ENCODE data around the gene SENP1.

SENP1 gene

DNA sequence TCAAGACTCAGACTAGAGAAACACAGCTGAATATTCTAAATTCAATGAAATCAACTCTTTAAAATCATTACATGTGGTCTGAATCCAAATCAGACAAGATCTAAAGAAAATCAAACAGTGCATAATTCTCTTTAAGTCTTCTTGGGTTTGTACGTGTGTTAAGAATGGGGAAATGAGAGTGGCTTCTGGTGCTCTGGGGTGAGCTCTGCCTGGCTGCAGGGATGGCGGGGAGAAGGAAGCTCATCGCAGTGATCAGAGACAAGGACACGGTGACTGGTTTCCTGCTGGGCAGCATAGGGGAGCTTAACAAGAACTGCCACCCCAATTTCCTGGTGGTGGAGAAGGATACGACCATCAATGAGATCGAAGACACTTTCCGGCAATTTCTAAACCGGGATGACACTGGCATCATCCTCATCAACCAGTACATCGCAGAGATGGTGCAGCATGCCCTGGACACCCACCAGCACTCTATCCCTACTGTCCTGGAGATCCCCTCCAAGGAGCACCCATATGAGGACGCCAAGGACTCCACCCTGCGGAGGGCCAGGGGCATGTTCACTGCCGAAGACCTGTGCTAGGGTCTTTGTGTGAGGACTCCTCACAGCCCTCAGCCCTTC, 20.9 kb downstream of the SENP1 start:
- Histone ChIP-seq H3K4me3 (ENCODE audit: insufficient read length, low read depth) (no peak overlapping the region), H3K4me1 (ENCODE audit: insufficient read depth, insufficient read length) (no peaks in the 10 kb centered on the region), H3K9me3 (ENCODE audit: insufficient read depth, low read length) (no peaks in the 10 kb centered on the region), H3K36me3 (ENCODE audit: insufficient read depth, insufficient read length, low read length) (peaks cover 73% of the 10 kb centered on the region), H3K27me3 (ENCODE audit: insufficient read depth, insufficient read length) (no peaks in the 10 kb centered on the region), H3K9ac (ENCODE audit: insufficient read length, low read depth) (no peak overlapping the region)
- DNase-seq (ENCODE audit: low read depth, low spot score): no peak
- TF ChIP-seq YY1 (IDR thresholded peaks at IDR 0.05; ENCODE audit: insufficient read depth, insufficient read length) (no peak), ZNF274 (IDR thresholded peaks at IDR 0.05; ENCODE audit: low read depth, low read length) (no peak), SUZ12 (IDR thresholded peaks at IDR 0.05; ENCODE audit: extremely low read depth, insufficient read depth, insufficient read length) (no peak)

DNA sequence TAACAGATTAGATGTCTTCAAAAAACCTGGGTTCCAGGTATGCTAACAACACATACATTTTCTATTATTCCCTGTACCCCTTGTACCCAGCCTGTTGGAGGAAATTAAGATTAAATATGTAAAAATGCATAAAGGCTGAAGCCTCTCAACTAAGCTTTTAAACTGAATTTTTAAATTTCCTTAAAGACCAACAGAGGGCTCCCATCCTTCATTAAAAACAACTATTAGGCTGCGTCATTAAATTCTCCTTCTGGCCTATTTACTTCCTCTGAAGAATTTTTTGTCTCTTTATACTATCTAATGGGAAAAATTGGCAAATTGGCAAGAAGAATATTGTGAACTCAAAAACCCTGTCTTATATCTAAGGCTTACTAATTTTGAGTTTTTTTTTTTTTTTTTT, 21.8 kb downstream of the SENP1 start:
- H3K36me3 ChIP-seq (ENCODE audit: insufficient read depth, insufficient read length, low read length): peaks cover 72% of the 10 kb centered on the region

DNA sequence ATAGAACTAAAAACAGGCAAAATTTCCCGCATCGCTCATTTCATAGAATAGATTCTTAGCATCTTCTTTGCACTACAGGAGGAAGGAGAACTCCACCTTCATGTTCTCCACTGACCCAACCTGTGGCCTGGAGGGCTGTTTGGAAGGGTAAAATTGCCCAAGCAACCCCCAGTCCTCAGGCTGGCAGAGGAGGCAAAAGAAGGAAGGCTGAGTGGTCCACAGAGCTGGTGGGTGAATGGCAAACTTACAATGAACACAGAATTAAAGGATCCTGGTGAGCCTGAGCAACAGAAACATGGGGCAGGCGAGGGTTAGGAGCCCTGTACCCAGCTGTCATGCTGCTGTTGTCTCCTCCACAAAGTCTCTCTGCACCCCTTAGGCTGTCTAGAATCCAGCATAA, 25.1 kb downstream of the SENP1 start:
- Histone ChIP-seq H3K4me1 (ENCODE audit: insufficient read depth, insufficient read length) (no peaks in the 10 kb centered on the region), H3K9ac (ENCODE audit: insufficient read length, low read depth) (no peak overlapping the region), H3K4me3 (ENCODE audit: insufficient read length, low read depth) (no peak overlapping the region), H3K36me3 (ENCODE audit: insufficient read depth, insufficient read length, low read length) (peaks cover 47% of the 10 kb centered on the region), H3K27me3 (ENCODE audit: insufficient read depth, insufficient read length) (no peaks in the 10 kb centered on the region), H3K9me3 (ENCODE audit: insufficient read depth, low read length) (no peaks in the 10 kb centered on the region)
- no peak for DNase-seq (ENCODE audit: low read depth, low spot score)
- TF ChIP-seq YY1 (IDR thresholded peaks at IDR 0.05; ENCODE audit: insufficient read depth, insufficient read length) (no peak), SUZ12 (IDR thresholded peaks at IDR 0.05; ENCODE audit: extremely low read depth, insufficient read depth, insufficient read length) (no peak), ZNF274 (IDR thresholded peaks at IDR 0.05; ENCODE audit: low read depth, low read length) (no peak)

More for the DNA sequence above, 21.8 kb downstream of the SENP1 start:
- Histone ChIP-seq H3K9ac (ENCODE audit: insufficient read length, low read depth) (no peak overlapping the region), H3K27me3 (ENCODE audit: insufficient read depth, insufficient read length) (no peaks in the 10 kb centered on the region), H3K9me3 (ENCODE audit: insufficient read depth, low read length) (no peaks in the 10 kb centered on the region), H3K4me1 (ENCODE audit: insufficient read depth, insufficient read length) (no peaks in the 10 kb centered on the region), H3K4me3 (ENCODE audit: insufficient read length, low read depth) (no peak overlapping the region)
- DNase-seq (ENCODE audit: low read depth, low spot score): no peak
- TF ChIP-seq SUZ12 (IDR thresholded peaks at IDR 0.05; ENCODE audit: extremely low read depth, insufficient read depth, insufficient read length) (no peak), ZNF274 (IDR thresholded peaks at IDR 0.05; ENCODE audit: low read depth, low read length) (no peak), YY1 (IDR thresholded peaks at IDR 0.05; ENCODE audit: insufficient read depth, insufficient read length) (no peak)

DNA sequence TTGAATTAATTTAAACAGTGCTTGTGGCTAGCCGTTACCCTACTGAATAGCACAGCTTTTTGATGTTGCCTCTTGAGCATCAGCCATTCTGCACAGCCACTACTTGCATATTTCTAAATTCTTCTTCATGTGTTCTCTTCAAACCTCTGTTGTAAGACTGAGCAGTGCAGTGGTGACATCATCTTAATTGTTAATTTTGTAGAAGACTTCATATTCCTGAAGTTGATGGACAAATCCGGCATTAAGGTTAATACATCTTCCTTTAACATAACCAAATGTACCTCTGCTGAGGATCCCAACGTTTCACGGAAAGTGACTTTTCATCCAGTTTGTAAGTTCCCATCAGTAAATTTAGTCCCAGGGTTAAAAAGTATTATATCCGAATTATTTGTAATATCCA, 25.6 kb downstream of the SENP1 start:
- Histone ChIP-seq H3K9me3 (ENCODE audit: insufficient read depth, low read length) (no peaks in the 10 kb centered on the region), H3K9ac (ENCODE audit: insufficient read length, low read depth) (no peak overlapping the region), H3K4me3 (ENCODE audit: insufficient read length, low read depth) (no peak overlapping the region), H3K27me3 (ENCODE audit: insufficient read depth, insufficient read length) (no peaks in the 10 kb centered on the region), H3K4me1 (ENCODE audit: insufficient read depth, insufficient read length) (no peaks in the 10 kb centered on the region), H3K36me3 (ENCODE audit: insufficient read depth, insufficient read length, low read length) (peaks cover 42% of the 10 kb centered on the region)
- no peak for DNase-seq (ENCODE audit: low read depth, low spot score)
- TF ChIP-seq ZNF274 (IDR thresholded peaks at IDR 0.05; ENCODE audit: low read depth, low read length): no peak
- no peak for TF ChIP-seq YY1 (IDR thresholded peaks at IDR 0.05; ENCODE audit: insufficient read depth, insufficient read length)
- TF ChIP-seq SUZ12 (IDR thresholded peaks at IDR 0.05; ENCODE audit: extremely low read depth, insufficient read depth, insufficient read length): no peak

DNA sequence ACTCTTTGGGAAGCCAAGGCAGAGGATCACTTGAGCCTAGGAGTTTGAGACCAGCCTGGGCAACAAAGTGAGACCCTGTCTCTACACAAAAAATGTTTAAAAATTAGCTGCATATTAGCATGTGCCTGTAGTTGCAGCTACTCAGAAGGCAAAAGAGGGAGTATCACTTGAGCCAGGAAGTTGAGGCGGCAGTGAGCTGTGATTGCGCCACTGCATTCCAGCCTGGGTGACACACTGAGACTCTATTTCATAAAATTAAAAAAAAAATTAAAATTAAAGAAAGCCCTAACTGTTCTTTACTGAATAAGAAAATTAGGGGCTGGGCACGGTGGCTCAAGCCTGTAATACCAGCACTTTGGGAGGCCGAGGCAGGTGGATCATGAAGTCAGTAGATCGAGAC, 27.0 kb downstream of the SENP1 start:
- no peak overlapping the region for H3K4me3 ChIP-seq (ENCODE audit: insufficient read length, low read depth)
- no peaks in the 10 kb centered on the region for H3K4me1 ChIP-seq (ENCODE audit: insufficient read depth, insufficient read length)
- no peak for DNase-seq (ENCODE audit: low read depth, low spot score)
- peaks cover 44% of the 10 kb centered on the region for H3K36me3 ChIP-seq (ENCODE audit: insufficient read depth, insufficient read length, low read length)
- no peaks in the 10 kb centered on the region for H3K9me3 ChIP-seq (ENCODE audit: insufficient read depth, low read length)
- H3K27me3 ChIP-seq (ENCODE audit: insufficient read depth, insufficient read length): no peaks in the 10 kb centered on the region
- no peak overlapping the region for H3K9ac ChIP-seq (ENCODE audit: insufficient read length, low read depth)
- no peak for TF ChIP-seq YY1 (IDR thresholded peaks at IDR 0.05; ENCODE audit: insufficient read depth, insufficient read length)
- TF ChIP-seq SUZ12 (IDR thresholded peaks at IDR 0.05; ENCODE audit: extremely low read depth, insufficient read depth, insufficient read length): no peak
- no peak for TF ChIP-seq ZNF274 (IDR thresholded peaks at IDR 0.05; ENCODE audit: low read depth, low read length)

DNA sequence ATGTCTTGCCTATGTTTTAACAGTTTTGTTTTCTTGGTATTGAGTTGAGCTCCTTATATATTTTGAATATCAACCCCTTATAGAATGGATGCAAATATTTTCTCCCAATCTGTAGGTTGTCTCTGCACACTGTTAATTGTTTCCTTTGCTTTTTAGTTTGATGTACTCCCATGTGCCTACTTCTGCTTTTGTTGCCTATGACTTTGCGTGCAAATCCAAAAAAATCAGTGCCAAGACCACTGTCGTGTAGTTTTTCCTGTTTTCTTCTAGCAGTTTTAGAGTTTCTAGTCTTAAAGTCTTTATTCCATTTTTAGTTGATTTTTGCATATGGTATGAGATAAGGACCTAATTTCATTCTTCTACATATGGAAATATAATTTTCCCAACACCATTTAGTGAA, 28.8 kb downstream of the SENP1 start:
- Histone ChIP-seq H3K27me3 (ENCODE audit: insufficient read depth, insufficient read length) (no peaks in the 10 kb centered on the region), H3K4me3 (ENCODE audit: insufficient read length, low read depth) (no peak overlapping the region), H3K9ac (ENCODE audit: insufficient read length, low read depth) (no peak overlapping the region), H3K4me1 (ENCODE audit: insufficient read depth, insufficient read length) (no peaks in the 10 kb centered on the region), H3K36me3 (ENCODE audit: insufficient read depth, insufficient read length, low read length) (peaks cover 44% of the 10 kb centered on the region), H3K9me3 (ENCODE audit: insufficient read depth, low read length) (no peaks in the 10 kb centered on the region)
- no peak for DNase-seq (ENCODE audit: low read depth, low spot score)
- TF ChIP-seq SUZ12 (IDR thresholded peaks at IDR 0.05; ENCODE audit: extremely low read depth, insufficient read depth, insufficient read length) (no peak), YY1 (IDR thresholded peaks at IDR 0.05; ENCODE audit: insufficient read depth, insufficient read length) (no peak)

DNA sequence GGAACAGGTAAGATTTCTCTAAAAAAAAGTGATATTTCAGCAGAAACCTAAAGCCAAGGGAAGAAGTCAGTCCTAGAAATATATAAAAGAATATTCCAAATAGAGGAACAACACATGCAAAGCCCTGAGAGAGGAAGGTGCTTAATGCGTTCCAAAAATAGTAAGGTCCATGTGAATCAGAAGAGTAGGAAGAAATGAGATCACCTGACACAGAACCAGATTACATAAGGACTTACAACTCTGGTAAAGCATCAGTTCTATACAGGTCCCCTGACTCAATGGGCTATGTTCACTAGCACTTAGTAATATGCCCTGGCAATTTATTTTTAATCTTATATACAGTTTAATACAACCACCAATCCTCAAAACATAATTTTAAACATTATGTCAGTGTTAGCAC, 30.0 kb downstream of the SENP1 start:
- no peaks in the 10 kb centered on the region for H3K27me3 ChIP-seq (ENCODE audit: insufficient read depth, insufficient read length)
- no peaks in the 10 kb centered on the region for H3K4me1 ChIP-seq (ENCODE audit: insufficient read depth, insufficient read length)
- no peak for DNase-seq (ENCODE audit: low read depth, low spot score)
- peaks cover 46% of the 10 kb centered on the region for H3K36me3 ChIP-seq (ENCODE audit: insufficient read depth, insufficient read length, low read length)
- H3K9ac ChIP-seq (ENCODE audit: insufficient read length, low read depth): no peak overlapping the region
- TF ChIP-seq SUZ12 (IDR thresholded peaks at IDR 0.05; ENCODE audit: extremely low read depth, insufficient read depth, insufficient read length) (no peak), ZNF274 (IDR thresholded peaks at IDR 0.05; ENCODE audit: low read depth, low read length) (no peak), YY1 (IDR thresholded peaks at IDR 0.05; ENCODE audit: insufficient read depth, insufficient read length) (no peak)
- H3K4me3 ChIP-seq (ENCODE audit: insufficient read length, low read depth): no peak overlapping the region
- H3K9me3 ChIP-seq (ENCODE audit: insufficient read depth, low read length): no peaks in the 10 kb centered on the region

All from NT2/D1 (cell line).